Coronary artery (tissue), 2 donors: Measurements from ENCODE around the gene QSOX2.

Source experiments
- DNase-seq: peaks from one replicate; pipeline ENCODE4 v3.0.0-alpha.2; 2017; ENCODE audit warnings: low spot score
- H3K27ac ChIP-seq, 2 donors: fragments of 200-600 bp; sonication (generic); one replicate each; pipeline ENCODE4 v1.5.1; 2016 to 2019
- H3K4me3 ChIP-seq: fragments of 200-600 bp; sonication (generic); 2 replicates; pipeline ENCODE4 v1.5.1; 2016; ENCODE audit warnings: mild to moderate bottlenecking, moderate library complexity
- CTCF ChIP-seq: fragments of 200-600 bp; sonication (generic); IDR thresholded peaks from one replicate; pipeline ENCODE4 v1.5.1; 2019; ENCODE audit warnings: antibody characterized with exemption

Gene QSOX2

GRCh38 chr9:136291306-136292025 lies 45.9 kb upstream of the QSOX2 start:
- TF ChIP-seq CTCF: no peak
- no peak for DNase-seq
- Histone ChIP-seq H3K27ac (no peak overlapping the region), H3K4me3 (no peak overlapping the region)

- H3K27ac ChIP-seq: no peak overlapping the region
- no peak for TF ChIP-seq CTCF
- DNase-seq: no peak
- H3K4me3 ChIP-seq: no peak overlapping the region
Observed at GRCh38 chr9:136290508-136291000, 44.9 kb upstream of the QSOX2 start.

- no peak overlapping the region for H3K27ac ChIP-seq
- no peak for DNase-seq
- TF ChIP-seq CTCF: no peak
- H3K4me3 ChIP-seq: no peak overlapping the region
Observed at GRCh38 chr9:136289651-136290507, 44.3 kb upstream of the QSOX2 start.

GRCh38 chr9:136287960-136288753 lies 42.5 kb upstream of the QSOX2 start:
- DNase-seq: no peak
- H3K4me3 ChIP-seq: no peak overlapping the region
- TF ChIP-seq CTCF: no peak
- H3K27ac ChIP-seq: no peak overlapping the region

GRCh38 chr9:136286987-136287379 lies 41.4 kb upstream of the QSOX2 start:
- no peak overlapping the region for H3K4me3 ChIP-seq
- no peak overlapping the region for H3K27ac ChIP-seq
- TF ChIP-seq CTCF: no peak
- DNase-seq: no peak

- no peak for DNase-seq
- Histone ChIP-seq H3K27ac (no peak overlapping the region), H3K4me3 (no peak overlapping the region)
- no peak for TF ChIP-seq CTCF
Observed at GRCh38 chr9:136286359-136286986, 40.9 kb upstream of the QSOX2 start.
